HG03196 (cell line): ENCODE results near the gene MAN1A2.
A peak's percentile ranks its signal among the peaks of the same experiment; 100 is the strongest.

Source experiments
- ATAC-seq: cut with Tn5 transposase; IDR thresholded peaks from one replicate; pipeline ENCODE4 v1.9.1; 2021; ENCODE audit not compliant: unreplicated experiment

MAN1A2 gene

GRCh38 chr1:117481410-117481809 lies 114.2 kb downstream of the MAN1A2 start:
- no peak for ATAC-seq

- ATAC-seq = no peak
Measured at GRCh38 chr1:117493906-117494305, 126.7 kb downstream of the MAN1A2 start.

- no peak for ATAC-seq
Measured at GRCh38 chr1:117495068-117495467, 127.8 kb downstream of the MAN1A2 start.

GRCh38 chr1:117499071-117499470 lies 131.8 kb downstream of the MAN1A2 start:
- no peak for ATAC-seq

GRCh38 chr1:117500584-117500983 lies 133.3 kb downstream of the MAN1A2 start:
- ATAC-seq = no peak

- no peak for ATAC-seq
Measured at GRCh38 chr1:117501281-117501680, 134.0 kb downstream of the MAN1A2 start.

GRCh38 chr1:117511273-117511672 lies 144.0 kb downstream of the MAN1A2 start:
- ATAC-seq = no peak

- ATAC-seq = no peak
Measured at GRCh38 chr1:117512728-117513321, 145.6 kb downstream of the MAN1A2 start.

GRCh38 chr1:117523111-117523510 lies 155.9 kb downstream of the MAN1A2 start:
- no peak for ATAC-seq

- ATAC-seq = no peak
Measured at GRCh38 chr1:117527074-117527473, 159.8 kb downstream of the MAN1A2 start.

- ATAC-seq = no peak
Measured at GRCh38 chr1:117527566-117528102, 160.4 kb downstream of the MAN1A2 start.

- no peak for ATAC-seq
Measured at GRCh38 chr1:117529683-117530082, 162.4 kb downstream of the MAN1A2 start.

- no peak for ATAC-seq
Measured at GRCh38 chr1:117531222-117531621, 164.0 kb downstream of the MAN1A2 start.

GRCh38 chr1:117534995-117535467 lies 167.8 kb downstream of the MAN1A2 start:
- ATAC-seq = peak; percentile 77

GRCh38 chr1:117535821-117536220 lies 168.6 kb downstream of the MAN1A2 start:
- no peak for ATAC-seq

GRCh38 chr1:117537291-117537920 lies 170.2 kb downstream of the MAN1A2 start:
- ATAC-seq = no peak

- ATAC-seq = no peak
Measured at GRCh38 chr1:117540532-117540931, 173.3 kb downstream of the MAN1A2 start.

GRCh38 chr1:117541003-117541402 lies 173.8 kb downstream of the MAN1A2 start:
- no peak for ATAC-seq

- no peak for ATAC-seq
Measured at GRCh38 chr1:117541585-117541984, 174.3 kb downstream of the MAN1A2 start.

- no peak for ATAC-seq
Measured at GRCh38 chr1:117544509-117545109, 177.4 kb downstream of the MAN1A2 start.

- no peak for ATAC-seq
Measured at GRCh38 chr1:117546467-117546866, 179.2 kb downstream of the MAN1A2 start.

- ATAC-seq = no peak
Measured at GRCh38 chr1:117553471-117553870, 186.2 kb downstream of the MAN1A2 start.
